Fibroblast of villous mesenchyme (primary cell): ENCODE data around the gene HDAC11. TPM values are rescaled to one million over a fixed set of nuclear protein-coding genes. Genes with fewer than 3 reads are reported as not detected.

ENCODE experiments used
- DNase-seq: peaks from one replicate; pipeline ENCODE4 v3.0.0-alpha.2; 2010; ENCODE audit warnings: low read depth
- H3K4me3 ChIP-seq: 2 replicates; pipeline ENCODE4 v1.5.1; 2011; ENCODE audit warnings: low read depth, mild to moderate bottlenecking, low read length
- total RNA-seq: library from RNA; depleted of rRNA; stranded (reverse); fragments of >200 nt; gene quantifications from 2 replicates; pipeline ENCODE4 v1.2.3, GENCODE V29; 2012
- TF ChIP-seq, protein P1 (sequence below): IDR thresholded peaks from 2 replicates; pipeline ENCODE4 v1.5.1; 2012; ENCODE audit warnings: low read depth, mild to moderate bottlenecking, low read length; ENCODE audit not compliant: insufficient read depth

Gene HDAC11
- total RNA-seq, 1 donor, result 9.5 TPM

DNA sequence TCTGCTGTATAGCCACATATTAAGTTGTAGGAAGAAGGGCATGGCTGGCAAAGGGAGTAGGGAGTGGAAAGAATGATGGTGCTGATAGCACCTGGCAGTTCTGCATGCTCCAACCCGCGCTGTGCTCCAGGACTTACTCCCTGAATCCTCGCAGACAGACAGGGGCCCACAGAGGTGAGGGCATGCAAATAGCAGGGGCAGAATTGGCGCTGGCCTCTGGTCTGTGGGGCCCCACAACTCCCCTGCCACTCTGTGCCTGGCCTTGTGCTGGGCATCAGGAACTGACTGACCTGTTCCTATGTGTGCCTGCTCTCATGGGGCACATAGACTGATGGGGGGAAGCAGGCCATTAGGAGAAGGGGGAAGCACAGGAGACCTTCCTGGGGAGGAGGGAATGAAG lies 20.9 kb downstream of the HDAC11 start:
- no peak overlapping the region for H3K4me3 ChIP-seq
- DNase-seq, result no peak
- TF ChIP-seq, protein P1, sequence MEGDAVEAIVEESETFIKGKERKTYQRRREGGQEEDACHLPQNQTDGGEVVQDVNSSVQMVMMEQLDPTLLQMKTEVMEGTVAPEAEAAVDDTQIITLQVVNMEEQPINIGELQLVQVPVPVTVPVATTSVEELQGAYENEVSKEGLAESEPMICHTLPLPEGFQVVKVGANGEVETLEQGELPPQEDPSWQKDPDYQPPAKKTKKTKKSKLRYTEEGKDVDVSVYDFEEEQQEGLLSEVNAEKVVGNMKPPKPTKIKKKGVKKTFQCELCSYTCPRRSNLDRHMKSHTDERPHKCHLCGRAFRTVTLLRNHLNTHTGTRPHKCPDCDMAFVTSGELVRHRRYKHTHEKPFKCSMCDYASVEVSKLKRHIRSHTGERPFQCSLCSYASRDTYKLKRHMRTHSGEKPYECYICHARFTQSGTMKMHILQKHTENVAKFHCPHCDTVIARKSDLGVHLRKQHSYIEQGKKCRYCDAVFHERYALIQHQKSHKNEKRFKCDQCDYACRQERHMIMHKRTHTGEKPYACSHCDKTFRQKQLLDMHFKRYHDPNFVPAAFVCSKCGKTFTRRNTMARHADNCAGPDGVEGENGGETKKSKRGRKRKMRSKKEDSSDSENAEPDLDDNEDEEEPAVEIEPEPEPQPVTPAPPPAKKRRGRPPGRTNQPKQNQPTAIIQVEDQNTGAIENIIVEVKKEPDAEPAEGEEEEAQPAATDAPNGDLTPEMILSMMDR, result no peak

DNA sequence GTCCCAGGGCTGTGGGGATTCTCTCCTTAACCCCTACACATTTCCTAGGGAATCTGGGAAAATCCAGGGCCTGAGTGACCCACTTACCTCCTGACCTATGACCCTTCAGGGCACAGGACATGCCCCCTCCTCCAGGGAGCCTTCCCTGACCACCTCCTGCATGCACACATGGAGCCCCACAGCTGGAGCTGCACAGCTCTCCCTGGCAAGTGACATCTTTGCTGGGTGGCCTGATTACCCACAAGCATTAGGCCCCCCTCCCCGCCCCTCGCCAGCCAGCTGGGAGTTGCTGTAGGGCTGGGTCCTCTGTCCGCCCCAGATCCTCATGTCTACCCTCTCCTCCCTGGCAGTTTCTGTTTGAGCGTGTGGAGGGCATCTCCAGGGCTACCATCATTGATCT lies 21.4 kb downstream of the HDAC11 start:
- TF ChIP-seq, protein P1, result no peak
- no peak overlapping the region for H3K4me3 ChIP-seq
- DNase-seq, result no peak

DNA sequence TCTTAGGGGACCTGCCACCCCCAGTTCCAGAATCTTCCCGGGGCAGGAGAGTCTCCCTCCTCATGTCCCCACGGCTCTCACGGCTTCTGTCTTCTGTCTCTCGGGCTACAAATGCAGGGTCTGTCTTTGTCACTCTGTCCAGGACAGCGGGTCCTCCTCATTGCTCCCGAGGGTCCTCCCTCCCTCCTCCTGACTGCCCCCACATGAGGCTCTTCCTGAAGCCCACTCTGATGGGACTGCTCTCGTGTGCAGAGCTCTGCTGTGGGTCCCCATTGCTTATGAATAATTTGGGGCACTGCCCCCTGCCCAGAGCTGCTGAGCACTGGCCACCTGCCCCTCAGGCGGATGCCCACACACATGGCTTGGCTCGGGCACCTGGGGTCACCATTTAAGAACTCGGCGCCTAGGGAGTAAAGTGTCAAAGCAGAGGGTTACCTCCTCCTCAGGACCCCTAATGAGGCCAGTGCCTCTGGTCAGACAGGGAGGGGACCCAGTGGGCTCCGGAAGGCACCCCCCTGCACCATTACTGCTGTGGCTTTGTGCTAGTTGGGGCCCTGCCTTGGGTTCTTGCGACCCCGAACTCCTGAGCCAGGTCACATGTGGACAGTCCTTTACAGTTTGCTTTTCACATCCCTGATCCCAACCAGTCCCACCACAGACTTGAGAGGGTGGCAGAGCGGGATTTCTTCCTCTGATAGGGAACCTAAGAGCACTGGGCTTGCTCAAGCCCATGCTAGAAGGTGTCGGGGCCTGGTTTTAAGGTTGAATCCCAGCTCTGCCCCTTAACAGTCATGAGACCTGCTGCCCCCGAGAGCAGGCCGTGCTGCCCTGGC lies 22.1 kb downstream of the HDAC11 start:
- DNase-seq, result no peak
- no peak overlapping the region for H3K4me3 ChIP-seq
- TF ChIP-seq, protein P1, result no peak

DNA sequence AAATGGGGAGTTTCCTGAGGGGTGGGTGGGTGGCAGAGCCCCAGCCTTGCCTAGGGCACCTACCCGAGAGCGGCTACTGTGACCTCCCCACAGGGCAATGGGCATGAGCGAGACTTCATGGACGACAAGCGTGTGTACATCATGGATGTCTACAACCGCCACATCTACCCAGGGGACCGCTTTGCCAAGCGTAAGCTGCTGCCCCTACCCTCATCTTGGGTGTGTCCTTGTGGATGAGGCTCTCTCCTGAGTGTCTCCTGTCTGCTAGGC lies 22.6 kb downstream of the HDAC11 start:
- DNase-seq, result no peak
- no peak overlapping the region for H3K4me3 ChIP-seq
- TF ChIP-seq, protein P1, result no peak

DNA sequence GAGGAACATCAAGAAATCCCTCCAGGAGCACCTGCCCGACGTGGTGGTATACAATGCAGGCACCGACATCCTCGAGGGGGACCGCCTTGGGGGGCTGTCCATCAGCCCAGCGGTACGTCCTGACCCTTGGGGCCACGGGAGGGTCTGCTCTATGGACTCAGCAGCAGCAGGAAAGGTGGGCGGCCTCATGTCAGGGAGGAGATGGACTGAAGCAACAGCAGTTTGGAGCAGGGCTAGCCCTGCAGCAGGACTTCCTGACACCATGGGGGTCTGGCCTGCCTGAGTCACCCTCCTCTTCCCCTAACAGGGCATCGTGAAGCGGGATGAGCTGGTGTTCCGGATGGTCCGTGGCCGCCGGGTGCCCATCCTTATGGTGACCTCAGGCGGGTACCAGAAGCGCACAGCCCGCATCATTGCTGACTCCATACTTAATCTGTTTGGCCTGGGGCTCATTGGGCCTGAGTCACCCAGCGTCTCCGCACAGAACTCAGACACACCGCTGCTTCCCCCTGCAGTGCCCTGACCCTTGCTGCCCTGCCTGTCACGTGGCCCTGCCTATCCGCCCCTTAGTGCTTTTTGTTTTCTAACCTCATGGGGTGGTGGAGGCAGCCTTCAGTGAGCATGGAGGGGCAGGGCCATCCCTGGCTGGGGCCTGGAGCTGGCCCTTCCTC lies 24.2 kb downstream of the HDAC11 start:
- no peak overlapping the region for H3K4me3 ChIP-seq
- peak; percentile 36 for DNase-seq
- TF ChIP-seq, protein P1, result no peak

DNA sequence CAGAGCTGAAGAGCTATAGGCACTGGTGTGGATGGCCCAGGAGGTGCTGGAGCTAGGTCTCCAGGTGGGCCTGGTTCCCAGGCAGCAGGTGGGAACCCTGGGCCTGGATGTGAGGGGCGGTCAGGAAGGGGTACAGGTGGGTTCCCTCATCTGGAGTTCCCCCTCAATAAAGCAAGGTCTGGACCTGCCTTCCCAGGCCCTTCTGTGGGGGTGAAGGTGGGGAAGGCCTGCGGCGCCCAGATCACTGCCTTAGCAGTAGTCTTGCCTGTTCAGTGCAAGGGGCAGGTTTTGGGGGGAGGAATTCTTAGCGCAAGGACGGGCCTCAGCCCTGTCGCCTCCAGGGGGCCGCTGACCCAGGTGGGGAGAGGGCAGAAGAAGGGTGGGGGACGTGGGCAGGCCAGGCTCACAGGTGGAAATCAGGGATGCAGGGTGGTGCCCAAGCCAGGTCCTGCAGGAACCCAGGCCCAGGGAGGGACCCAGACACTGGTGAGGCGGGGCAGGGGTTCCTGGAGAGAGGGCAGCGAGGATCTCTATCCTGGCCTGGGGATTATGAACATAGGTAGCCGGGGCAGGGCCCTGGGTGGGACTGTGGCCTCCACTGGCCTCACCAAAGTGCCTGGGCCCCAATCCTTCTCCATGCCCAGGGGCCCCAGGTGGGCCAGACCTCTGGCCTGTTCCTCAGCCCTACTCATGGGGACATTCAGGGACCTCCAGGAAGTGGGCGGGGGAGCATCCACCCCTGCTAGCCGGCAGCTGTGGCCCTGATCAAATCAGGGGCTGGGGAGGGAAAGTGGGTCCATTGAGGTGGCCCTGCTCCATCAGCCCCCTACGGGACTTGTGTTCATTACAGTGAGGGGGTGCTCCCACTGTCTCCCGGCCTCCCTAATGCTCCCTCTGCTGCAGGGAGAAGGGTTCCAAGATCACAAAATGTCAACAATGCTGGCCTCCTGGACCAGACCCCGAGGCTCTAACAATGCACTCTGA lies 25.3 kb downstream of the HDAC11 start:
- H3K4me3 ChIP-seq, result no peak overlapping the region
- DNase-seq, result no peak
- TF ChIP-seq, protein P1, result no peak
